HepG2 (cell line): Measurements from ENCODE around the gene SFXN2. TPM values are rescaled to one million over a fixed set of nuclear protein-coding genes. Genes with fewer than 3 reads are reported as not detected.

ENCODE experiments used
- FOXA3 ChIP-seq: IDR thresholded peaks from 2 replicates; pipeline ENCODE4 v1.6.1; 2016; ENCODE audit warnings: missing genetic modification reagents, missing compliant biosample characterization
- HNF1B ChIP-seq: sonication (generic); formaldehyde crosslinking; IDR thresholded peaks from 2 replicates; pipeline ENCODE4 v1.5.1; 2020; ENCODE audit warnings: mild to moderate bottlenecking, moderate library complexity, missing genetic modification reagents
- HNF4A ChIP-seq: sonication (generic); formaldehyde crosslinking; IDR thresholded peaks from 2 replicates; pipeline ENCODE4 v1.4.0; 2020; ENCODE audit warnings: missing genetic modification reagents
- JARID2 ChIP-seq: sonication (generic); formaldehyde crosslinking; IDR thresholded peaks from 2 replicates; pipeline ENCODE4 v1.8.1; 2023; ENCODE audit warnings: missing genetic modification reagents, inconsistent platforms; ENCODE audit not compliant: insufficient replicate concordance
- KDM5A ChIP-seq: fragments of 200-600 bp; sonication (generic); IDR thresholded peaks from 2 replicates; pipeline ENCODE4 v1.7.0; 2018; ENCODE audit warnings: antibody characterized with exemption, mild to moderate bottlenecking, low read length, borderline replicate concordance
- KMT2A ChIP-seq: sonication (generic); formaldehyde crosslinking; IDR thresholded peaks from 2 replicates; pipeline ENCODE4 v1.4.0; 2020; ENCODE audit warnings: missing genetic modification reagents
- RXRA ChIP-seq: sonication (generic); formaldehyde crosslinking; IDR thresholded peaks from 2 replicates; pipeline ENCODE4 v1.5.1; 2020; ENCODE audit warnings: missing genetic modification reagents
- STAG1 ChIP-seq: sonication (generic); formaldehyde crosslinking; IDR thresholded peaks from 2 replicates; pipeline ENCODE4 v1.4.0; 2020; ENCODE audit warnings: missing genetic modification reagents
- TBX2 ChIP-seq: sonication (generic); formaldehyde crosslinking; IDR thresholded peaks from 2 replicates; pipeline ENCODE4 v1.5.0; 2020; ENCODE audit warnings: missing genetic modification reagents, mild to moderate bottlenecking, borderline replicate concordance
- YY1 ChIP-seq: IDR thresholded peaks from 2 replicates; pipeline ENCODE4 v1.6.1; 2011; ENCODE audit warnings: low read length, low read depth, moderate library complexity, mild to moderate bottlenecking; ENCODE audit not compliant: insufficient read depth, insufficient replicate concordance
- ZBTB1 ChIP-seq: sonication (generic); formaldehyde crosslinking; IDR thresholded peaks from 2 replicates; pipeline ENCODE4 v1.4.0; 2020; ENCODE audit warnings: missing genetic modification reagents, borderline replicate concordance
- ZBTB7B ChIP-seq: sonication (generic); formaldehyde crosslinking; IDR thresholded peaks from 2 replicates; pipeline ENCODE4 v1.4.0; 2020; ENCODE audit warnings: missing genetic modification reagents
- ZNF180 ChIP-seq: sonication (generic); formaldehyde crosslinking; IDR thresholded peaks from 2 replicates; pipeline ENCODE4 v1.4.0; 2020; ENCODE audit warnings: low read depth, missing genetic modification reagents, borderline replicate concordance
- ZNF276 ChIP-seq: sonication (generic); formaldehyde crosslinking; IDR thresholded peaks from 2 replicates; pipeline ENCODE4 v1.4.0; 2020; ENCODE audit warnings: mild to moderate bottlenecking, low read depth, missing genetic modification reagents
- ZNF574 ChIP-seq: sonication (generic); formaldehyde crosslinking; IDR thresholded peaks from 2 replicates; pipeline ENCODE4 v1.4.0; 2020; ENCODE audit warnings: missing genetic modification reagents
- ZNF747 ChIP-seq: sonication (generic); formaldehyde crosslinking; IDR thresholded peaks from 2 replicates; pipeline ENCODE4 v1.8.1; 2023; ENCODE audit warnings: missing genetic modification reagents, mild to moderate bottlenecking, borderline replicate concordance
- ZNF776 ChIP-seq: sonication (generic); formaldehyde crosslinking; IDR thresholded peaks from 2 replicates; pipeline ENCODE4 v1.4.0; 2020; ENCODE audit warnings: mild to moderate bottlenecking, missing genetic modification reagents
- ZNF891 ChIP-seq: sonication (generic); formaldehyde crosslinking; IDR thresholded peaks from 2 replicates; pipeline ENCODE4 v1.5.0; 2020; ENCODE audit warnings: mild to moderate bottlenecking, missing genetic modification reagents
- polyA plus RNA-seq, 8 experiments: library from polyadenylated mRNA; depleted of rRNA in 3 of 8; stranded (reverse) in 7 of 8; unstranded in 1 of 8; fragments of >200 nt; fragmentation: Illumina TruSeq in 4 of 8; extraction: Trizol in 4 of 8; gene quantifications; 2 replicates each; pipeline versions ENCODE4 v1.2.1 to v1.2.3, GENCODE V29; 2011 to 2016; ENCODE audit warnings: low read depth in 4 of 8, missing spikeins in 1 of 8, mixed read lengths in 1 of 8; ENCODE audit not compliant: insufficient read depth in 1 of 8
- total RNA-seq, 5 experiments: library from RNA; depleted of rRNA; stranded (reverse); fragments of >200 nt; fragmentation: Illumina TruSeq; extraction: Trizol; gene quantifications; 2 replicates each; pipeline ENCODE4 v1.2.3, GENCODE V29; 2016; ENCODE audit warnings: low read depth in 1 of 5
- TF ChIP-seq, protein P1 (sequence below): sonication (generic); formaldehyde crosslinking; IDR thresholded peaks from 2 replicates; pipeline ENCODE4 v1.8.0; 2022; ENCODE audit warnings: mild to moderate bottlenecking, missing genetic modification reagents, moderate library complexity
- TF ChIP-seq, protein P2 (sequence below): sonication (generic); formaldehyde crosslinking; IDR thresholded peaks from 2 replicates; pipeline ENCODE4 v1.5.1; 2020; ENCODE audit warnings: mild to moderate bottlenecking, missing genetic modification reagents, moderate library complexity

Gene SFXN2
- total and polyA plus RNA-seq, 2 of the 13 experiments (the other 11 are each of a cell fraction or from before 2014, with no cell fraction given) = 12.8 to 21.1 TPM

DNA sequence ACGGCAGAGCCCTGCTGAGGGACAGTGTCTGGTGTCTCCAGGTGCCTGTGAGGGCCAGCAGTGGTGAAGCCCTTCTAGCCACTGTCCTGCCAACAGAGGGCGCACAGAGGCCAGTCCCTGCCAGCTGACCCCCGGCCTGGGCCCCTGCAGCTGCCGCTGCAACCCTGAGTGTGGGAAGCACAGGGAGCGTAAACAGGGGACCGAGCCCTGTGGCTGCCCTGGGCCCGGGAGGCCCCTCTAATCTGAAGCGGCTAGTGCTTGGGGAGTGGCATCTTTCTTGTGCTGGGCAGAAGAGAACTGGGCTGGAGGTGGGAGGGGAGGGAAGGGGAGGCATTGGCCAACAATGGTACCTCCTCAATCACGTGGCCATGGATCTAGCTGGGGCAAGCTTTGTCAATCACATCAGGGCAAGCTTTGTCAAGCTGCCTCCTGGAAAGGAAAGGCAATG lies 35.6 kb upstream of the SFXN2 start (continued):
- TF ChIP-seq ZNF276 = 0 out of 2 replicates have a peak, but pooled peaks have one; percentile 55
- TF ChIP-seq RXRA (CRISPR knock-in tag) = peak; percentile 23; the same call in 1 of the 2 replicates
- peak; percentile 48; the same call in 1 of the 2 replicates for TF ChIP-seq KMT2A
- peak; percentile 68 for TF ChIP-seq YY1
- no peak for TF ChIP-seq KDM5A
- TF ChIP-seq ZBTB1 (CRISPR knock-in tag) = no peak
- TF ChIP-seq, protein P1, sequence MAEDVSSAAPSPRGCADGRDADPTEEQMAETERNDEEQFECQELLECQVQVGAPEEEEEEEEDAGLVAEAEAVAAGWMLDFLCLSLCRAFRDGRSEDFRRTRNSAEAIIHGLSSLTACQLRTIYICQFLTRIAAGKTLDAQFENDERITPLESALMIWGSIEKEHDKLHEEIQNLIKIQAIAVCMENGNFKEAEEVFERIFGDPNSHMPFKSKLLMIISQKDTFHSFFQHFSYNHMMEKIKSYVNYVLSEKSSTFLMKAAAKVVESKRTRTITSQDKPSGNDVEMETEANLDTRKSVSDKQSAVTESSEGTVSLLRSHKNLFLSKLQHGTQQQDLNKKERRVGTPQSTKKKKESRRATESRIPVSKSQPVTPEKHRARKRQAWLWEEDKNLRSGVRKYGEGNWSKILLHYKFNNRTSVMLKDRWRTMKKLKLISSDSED (CRISPR knock-in tag) = no peak
- 0 out of 2 replicates have a peak, but pooled peaks have one; percentile 26 for TF ChIP-seq ZNF776 (CRISPR knock-in tag)
- no peak for TF ChIP-seq ZNF180 (CRISPR knock-in tag)
- TF ChIP-seq ZNF574 = peak; percentile 53; the same call in 1 of the 2 replicates
- TF ChIP-seq FOXA3 = peak; percentile 20; the same call in 1 of the 2 replicates
- peak; percentile 71 for TF ChIP-seq HNF1B (CRISPR knock-in tag)
- TF ChIP-seq STAG1 (CRISPR knock-in tag) = peak; percentile 70
- no peak for TF ChIP-seq JARID2 (CRISPR knock-in tag)
- peak; percentile 30; the same call in 1 of the 2 replicates for TF ChIP-seq TBX2 (CRISPR knock-in tag)
- TF ChIP-seq ZNF891 = peak; percentile 55; the same call in 1 of the 2 replicates
- no peak for TF ChIP-seq HNF4A (CRISPR knock-in tag)
- peak; percentile 78 for TF ChIP-seq ZBTB7B (CRISPR knock-in tag)
- TF ChIP-seq, protein P2, sequence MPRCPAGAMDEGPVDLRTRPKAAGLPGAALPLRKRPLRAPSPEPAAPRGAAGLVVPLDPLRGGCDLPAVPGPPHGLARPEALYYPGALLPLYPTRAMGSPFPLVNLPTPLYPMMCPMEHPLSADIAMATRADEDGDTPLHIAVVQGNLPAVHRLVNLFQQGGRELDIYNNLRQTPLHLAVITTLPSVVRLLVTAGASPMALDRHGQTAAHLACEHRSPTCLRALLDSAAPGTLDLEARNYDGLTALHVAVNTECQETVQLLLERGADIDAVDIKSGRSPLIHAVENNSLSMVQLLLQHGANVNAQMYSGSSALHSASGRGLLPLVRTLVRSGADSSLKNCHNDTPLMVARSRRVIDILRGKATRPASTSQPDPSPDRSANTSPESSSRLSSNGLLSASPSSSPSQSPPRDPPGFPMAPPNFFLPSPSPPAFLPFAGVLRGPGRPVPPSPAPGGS (CRISPR knock-in tag) = no peak
- TF ChIP-seq ZNF747 = no peak
